DMS 273 (cell line): ENCODE data around the gene AARS2.
A peak's percentile ranks its signal among the peaks of the same experiment; 100 is the strongest.
"Not testable (repeated sequence)": the region's sequence is repeated elsewhere in the genome, so short reads cannot be mapped to it uniquely, and the experiment has no call there.

ENCODE experiments used
- DNase-seq: peaks from one replicate; lab custom pipeline; 2025; ENCODE audit not compliant: unreplicated experiment; lab: John Stamatoyannopoulos, UW

AARS2 gene

DNA sequence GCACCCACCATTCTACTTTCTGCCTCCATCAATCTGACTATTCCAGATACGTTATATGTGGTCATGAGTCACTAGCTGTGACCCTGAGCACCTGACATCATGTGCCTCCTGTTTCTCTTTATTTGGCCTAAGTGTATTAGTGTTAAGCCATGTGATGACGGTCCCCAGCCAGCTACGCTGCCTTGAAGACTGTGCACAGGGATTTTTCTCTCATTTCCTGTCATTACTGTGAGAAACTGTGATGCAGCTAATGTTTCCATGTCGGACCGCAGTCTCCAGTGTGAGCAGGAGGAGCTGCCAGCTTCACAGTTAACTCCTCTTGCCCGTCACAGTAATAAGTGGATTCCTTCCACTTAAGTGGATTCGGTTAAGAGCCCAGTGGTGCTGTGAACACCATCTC lies 19.4 kb upstream of the AARS2 start:
- DNase-seq: no peak

DNA sequence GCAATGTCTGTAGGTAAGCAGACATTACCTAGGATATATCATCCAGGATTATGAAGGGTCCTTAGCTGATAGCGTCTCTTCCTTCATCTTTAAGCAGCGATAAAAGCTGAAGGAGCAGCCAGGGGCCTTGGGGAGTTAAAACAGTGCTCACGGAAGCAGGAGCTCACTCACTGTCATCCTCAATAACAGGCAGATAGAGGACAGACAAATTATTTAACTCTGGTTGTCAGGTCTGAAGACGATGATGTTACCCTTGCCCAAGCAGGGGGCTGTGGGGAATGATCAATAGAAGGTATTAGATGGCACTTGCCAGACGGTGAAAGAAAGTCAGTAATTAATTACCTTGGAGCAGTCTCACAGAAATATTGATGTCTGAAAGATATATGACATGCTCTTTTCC lies 16.7 kb upstream of the AARS2 start:
- DNase-seq: no peak

DNA sequence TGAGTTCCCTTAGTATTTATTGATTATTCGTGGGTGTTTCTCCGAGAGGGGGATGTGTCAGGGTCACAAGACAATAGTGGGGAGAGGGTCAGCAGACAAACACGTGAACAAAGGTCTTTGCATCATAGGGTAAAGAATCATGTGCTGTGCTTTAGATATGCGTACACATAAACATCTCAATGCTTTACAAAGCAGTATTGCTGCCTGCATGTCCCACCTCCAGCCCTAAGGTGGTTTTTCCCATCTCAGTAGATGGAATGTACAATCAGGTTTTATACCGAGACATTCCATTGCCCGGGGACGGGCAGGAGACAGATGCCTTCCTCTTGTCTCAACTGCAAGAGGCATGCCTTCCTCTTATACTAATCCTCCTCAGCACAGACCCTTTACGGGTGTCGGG lies 15.1 kb upstream of the AARS2 start:
- DNase-seq: not testable (repeated sequence)

DNA sequence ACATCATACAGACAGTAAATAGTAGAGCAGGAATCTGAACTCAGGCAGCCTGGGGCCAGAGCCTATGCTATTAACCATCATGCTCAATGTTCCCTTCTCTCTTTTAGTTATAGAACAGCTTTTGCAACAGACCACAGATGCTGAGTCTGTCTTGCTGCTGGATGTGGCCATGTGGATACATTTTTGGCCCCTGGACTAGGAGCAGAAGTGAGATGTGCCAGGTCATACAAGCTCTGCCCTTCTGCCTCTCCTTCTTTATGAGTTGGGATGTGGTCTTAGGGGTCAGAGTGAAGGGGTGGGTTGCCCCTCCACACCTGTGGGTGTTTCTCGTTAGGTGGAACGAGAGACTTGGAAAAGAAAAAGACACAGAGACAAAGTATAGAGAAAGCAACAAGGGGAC lies 14.6 kb upstream of the AARS2 start:
- DNase-seq: no peak

DNA sequence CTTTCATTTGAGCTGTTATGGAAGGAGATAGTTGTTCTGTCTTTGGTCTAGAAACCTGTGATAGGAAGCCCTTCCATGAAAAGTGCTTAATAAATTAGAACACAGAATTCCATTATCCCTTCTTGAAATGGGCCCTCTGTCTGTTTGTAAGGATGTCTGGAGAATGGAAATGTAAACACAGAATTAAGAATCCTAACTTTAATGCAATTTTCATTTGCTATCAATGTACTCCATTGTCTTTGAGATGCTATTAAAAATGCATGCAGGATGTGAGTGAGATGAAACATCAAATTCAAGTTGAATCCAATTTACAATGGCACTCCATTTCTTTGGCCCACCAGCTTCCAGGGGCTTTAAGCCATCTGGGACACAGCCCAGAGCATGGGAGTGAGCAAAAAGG lies 13.9 kb upstream of the AARS2 start:
- no peak for DNase-seq

DNA sequence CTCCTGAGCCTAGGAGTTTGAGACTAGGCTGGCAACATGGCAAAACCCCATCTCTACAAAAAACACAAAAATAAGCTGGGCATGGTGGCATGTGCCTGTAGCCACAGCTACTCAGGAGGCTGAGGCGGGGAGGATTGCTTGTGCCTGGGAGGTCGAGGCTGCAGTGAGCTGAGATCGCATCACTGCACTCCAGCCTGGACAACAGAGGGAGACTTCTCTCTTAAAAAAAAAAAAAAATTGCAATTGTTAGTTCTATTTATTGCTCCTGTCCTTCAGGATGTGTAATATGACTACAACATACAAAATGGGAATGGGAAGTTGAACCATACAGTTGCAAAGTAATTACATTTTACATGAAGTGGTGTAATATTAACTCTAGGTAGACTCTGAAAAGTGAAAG lies 8.1 kb upstream of the AARS2 start:
- no peak for DNase-seq

DNA sequence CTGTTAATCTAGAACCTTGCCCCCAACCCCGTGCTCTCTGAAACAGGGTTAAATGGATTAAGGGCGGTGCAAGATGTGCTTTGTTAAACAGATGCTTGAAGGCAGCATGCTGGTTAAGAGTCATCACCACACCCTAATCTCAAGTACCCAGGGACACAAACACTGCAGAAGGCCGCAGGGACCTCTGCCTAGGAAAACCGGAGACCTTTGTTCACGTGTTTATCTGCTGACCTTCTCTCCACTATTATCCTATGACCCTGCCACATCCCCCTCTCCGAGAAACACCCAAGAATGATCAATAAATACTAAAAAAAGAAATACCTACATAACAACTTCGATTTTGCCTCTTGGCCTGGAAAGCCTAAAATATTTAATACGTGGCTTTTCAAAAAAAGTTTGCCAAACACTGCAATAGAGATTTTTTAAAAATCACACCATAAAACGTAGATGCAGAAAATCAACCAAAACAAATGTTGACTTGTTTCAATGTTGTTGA lies 4.0 kb upstream of the AARS2 start:
- DNase-seq: not testable (repeated sequence)

DNA sequence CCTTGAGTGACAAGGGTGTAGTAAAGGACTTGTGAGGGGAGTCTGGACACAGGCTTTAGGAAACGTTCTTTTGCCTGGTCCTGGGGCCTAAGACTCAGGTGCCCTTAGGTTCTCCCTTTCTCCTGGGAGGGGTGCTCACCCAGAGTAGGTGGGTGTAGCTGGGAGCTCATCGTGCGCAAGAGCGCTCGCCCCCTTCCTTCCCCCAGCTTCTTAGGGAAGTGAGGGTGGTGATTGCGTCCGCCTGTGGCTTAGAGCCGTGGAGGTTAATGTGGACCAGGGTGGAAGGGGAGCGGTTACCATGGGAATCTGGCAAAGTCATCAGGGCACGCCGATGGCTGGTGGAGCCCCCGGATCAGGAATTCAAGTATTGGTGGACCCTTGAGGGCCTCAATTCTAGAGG lies 3.3 kb upstream of the AARS2 start:
- DNase-seq: no peak

DNA sequence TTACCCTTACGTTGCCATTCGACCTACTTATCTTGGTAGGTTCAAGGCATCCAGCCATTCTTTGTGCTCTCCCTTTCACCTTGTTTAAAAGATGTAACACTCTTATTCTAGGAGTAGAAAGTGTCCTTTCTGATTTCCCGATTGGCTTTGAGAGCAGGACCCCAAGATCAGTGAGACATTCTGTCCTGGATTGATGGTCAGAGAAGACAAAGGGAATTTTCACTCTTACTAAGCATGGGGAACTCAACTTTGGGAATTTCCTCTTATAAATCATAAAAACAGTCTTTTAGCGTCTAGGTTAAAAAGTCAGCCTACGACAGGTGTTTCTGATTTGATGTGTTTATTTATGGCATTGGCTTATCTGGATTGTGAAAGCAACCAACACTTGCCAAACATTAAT lies 2.8 kb upstream of the AARS2 start:
- DNase-seq: no peak

DNA sequence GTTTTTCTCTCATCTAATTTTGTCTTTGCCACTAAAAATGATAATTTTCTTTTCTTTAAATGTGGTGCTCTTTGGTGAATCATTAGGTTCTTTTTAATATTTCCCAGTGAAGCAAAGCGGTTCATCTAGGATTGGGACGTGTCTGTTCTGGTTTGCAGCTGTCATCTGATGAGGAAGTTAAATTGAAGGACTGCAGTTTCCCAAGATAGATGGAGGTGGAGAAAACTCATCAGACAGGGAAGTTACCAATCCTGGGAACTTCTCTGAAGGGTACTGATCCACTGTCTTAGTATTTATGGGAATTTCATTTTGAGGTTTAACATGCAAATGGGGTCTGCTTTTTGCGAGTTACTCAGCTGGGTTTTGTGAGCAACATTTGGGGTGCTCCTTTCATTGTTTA lies 2.4 kb upstream of the AARS2 start:
- no peak for DNase-seq

DNA sequence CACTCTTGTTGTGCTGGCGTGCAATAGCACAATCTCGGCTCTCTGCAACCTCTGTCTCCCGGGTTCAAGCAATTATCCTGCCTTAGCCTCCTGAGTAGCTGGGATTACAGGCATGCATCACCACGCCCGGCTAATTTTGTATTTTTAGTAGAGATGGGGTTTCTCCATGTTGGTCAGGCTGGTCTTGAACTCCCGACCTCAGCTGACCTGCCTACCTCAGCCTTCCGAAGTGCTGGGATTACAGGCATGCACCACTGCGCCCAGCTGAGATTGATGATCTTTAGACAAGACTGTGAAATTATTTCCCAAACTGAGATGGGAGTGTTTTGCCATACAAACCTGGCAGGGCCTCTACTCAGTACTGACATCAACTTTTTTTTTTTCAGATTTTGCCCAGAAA lies 1.5 kb upstream of the AARS2 start:
- DNase-seq: not testable (repeated sequence)

DNA sequence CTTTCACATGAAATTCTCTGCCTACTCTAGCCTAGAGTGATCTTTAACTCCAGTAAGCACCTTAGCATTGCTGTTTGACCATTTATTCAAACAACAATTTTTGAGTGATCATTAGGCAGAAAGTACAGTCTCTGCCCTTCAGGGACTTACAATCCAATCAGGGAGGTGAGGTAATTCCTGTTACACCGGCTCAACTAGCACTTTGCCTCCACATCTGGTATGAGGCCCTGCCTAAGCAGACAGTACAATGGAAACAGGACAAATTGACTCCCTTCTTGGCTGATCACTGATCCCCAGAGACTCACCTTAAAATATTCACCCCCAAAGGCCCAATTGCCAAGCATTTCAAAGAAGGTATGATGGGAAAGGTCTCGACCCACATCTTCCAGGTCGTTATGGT lies 1.4 kb downstream of the AARS2 start:
- no peak for DNase-seq

DNA sequence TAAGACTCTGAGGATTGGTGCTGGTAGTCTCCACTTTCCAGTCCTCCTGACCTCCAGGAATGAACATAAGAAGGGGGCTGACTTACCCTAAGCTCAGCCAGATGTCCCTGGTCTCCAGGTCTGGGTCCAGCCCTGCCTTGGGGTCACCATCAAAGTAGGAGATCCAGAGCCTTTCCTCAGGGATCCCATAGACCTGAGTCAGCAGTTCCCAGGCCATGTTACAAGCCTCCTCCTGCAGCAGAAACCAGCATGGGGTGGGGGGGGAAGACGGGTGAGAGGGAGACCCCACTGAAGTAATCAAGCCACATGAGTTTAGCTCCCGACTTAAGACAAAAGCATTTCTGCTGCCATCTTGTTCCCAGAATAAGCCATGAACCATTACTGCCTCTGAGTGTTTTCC lies 1.8 kb downstream of the AARS2 start:
- no peak for DNase-seq

DNA sequence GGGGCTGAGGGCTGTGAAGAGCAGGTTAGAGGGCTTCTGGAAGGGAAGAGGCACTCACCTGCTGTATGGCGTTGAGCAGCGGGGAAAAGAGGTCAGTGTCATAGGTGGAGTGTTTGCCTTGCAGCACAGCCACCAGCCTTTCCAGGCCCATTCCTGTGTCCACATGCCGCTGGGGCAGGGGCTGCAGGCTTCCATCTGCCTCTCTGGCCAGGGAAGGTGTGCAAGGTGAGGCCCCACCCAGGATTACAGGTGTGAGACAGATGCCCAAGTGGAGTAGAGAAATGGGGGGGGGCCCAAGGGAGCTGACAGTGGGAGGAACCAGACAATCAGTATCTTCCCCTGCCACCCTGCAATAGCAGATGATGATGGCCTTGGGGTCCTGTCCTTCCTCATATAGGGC lies 2.9 kb downstream of the AARS2 start:
- DNase-seq: no peak

DNA sequence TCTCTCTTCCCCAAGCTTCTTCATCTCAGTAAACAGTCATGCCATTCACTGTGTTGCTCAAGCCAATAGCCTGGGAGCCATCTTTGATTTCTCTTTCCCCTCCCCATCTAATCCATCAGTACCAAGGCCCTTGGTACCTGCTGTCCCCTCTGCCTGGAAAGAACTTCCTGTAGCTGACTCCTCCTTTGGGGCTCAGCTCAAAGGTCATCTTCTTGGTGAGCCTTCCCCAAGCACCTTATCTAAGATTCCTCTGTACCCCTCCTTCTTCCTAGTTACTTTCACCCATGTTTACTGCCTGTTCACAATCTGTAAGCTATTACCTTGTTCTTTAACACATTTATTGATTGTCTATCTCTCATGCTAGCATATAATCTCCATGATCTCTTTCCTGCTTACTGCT lies 3.5 kb downstream of the AARS2 start:
- DNase-seq: no peak

DNA sequence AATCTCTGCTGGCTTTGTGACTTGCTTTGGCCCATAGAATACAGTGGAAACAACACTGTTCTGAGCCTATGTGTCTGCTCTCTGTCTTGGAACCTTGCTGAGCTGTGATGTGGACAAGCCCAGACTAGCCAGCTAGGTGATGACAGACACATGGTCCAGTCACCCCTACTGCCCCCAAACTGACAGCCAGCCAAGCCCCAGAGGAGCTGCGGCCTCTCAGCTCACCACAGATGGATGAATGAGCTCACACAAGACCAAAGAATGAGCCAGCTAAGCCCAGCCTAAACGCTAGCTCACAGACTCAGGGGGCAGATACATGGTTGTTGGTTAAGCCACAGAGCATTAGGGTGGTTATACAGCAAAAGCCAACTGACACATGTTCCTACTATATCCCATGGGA lies 4.1 kb downstream of the AARS2 start:
- DNase-seq: no peak

DNA sequence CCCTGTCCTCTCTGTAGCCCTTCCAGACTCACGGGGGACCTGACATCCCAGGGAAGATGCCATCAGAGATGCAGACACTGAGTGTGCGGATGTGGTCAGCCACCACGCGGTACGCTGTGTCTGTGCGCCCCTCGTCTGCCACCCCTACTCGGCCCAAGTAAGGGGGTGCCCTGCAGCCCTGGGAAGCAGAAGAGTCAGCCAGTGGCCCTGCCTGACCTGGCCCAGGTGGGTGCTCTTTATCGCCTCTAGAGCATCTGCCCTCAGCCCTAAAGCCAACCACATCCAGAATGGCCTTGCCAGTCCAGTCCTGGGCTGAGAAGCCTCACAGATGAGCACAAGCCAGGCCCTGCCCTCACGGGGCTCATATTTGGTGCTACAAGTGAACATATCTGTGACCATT lies 5.9 kb downstream of the AARS2 start:
- no peak for DNase-seq

DNA sequence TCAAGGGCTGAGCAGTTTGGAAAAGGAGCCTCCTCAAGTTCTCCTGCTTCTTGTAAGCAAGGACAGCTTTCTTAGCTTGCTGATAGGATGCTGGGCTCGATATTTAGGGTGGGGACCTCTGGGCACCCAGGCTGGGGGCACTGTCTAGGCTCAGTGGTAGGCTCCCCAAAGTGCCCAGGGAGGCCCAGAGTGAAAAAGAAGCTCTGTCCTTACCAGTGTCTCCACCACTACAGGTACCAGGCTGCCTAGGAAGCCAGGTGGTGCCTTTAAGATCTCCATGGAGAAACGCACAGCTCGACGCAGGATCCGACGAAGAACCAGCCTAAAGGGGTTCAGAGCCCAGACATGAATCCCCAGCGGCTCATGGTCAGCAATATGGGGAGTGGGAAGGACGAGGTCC lies 6.4 kb downstream of the AARS2 start:
- no peak for DNase-seq

DNA sequence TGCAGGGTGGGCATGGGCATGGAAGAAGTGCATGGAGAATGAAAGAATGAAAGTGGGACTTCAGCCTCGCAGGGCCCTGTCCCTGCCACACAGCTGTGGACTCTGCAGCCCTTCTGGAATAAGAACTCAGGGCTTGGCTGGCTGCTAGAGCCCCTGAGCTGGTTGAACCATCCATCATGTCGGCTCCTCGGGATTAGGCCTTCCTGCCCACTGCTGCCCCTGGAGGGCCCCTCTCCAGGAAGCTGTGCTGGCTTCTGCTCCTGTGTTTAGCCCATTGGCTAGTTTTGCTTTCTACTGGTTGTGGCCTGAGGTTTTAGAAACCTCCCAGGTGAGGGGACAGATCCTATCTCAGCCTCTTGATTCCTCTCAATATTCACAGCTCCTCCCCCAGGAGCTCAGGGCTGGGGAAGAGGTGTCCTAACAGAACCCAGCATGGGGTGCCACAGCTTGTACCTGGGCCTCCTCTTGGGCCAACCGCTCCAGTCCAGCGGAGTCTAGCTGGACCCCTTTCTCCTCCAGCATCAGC lies 7.9 kb downstream of the AARS2 start:
- DNase-seq: no peak

DNA sequence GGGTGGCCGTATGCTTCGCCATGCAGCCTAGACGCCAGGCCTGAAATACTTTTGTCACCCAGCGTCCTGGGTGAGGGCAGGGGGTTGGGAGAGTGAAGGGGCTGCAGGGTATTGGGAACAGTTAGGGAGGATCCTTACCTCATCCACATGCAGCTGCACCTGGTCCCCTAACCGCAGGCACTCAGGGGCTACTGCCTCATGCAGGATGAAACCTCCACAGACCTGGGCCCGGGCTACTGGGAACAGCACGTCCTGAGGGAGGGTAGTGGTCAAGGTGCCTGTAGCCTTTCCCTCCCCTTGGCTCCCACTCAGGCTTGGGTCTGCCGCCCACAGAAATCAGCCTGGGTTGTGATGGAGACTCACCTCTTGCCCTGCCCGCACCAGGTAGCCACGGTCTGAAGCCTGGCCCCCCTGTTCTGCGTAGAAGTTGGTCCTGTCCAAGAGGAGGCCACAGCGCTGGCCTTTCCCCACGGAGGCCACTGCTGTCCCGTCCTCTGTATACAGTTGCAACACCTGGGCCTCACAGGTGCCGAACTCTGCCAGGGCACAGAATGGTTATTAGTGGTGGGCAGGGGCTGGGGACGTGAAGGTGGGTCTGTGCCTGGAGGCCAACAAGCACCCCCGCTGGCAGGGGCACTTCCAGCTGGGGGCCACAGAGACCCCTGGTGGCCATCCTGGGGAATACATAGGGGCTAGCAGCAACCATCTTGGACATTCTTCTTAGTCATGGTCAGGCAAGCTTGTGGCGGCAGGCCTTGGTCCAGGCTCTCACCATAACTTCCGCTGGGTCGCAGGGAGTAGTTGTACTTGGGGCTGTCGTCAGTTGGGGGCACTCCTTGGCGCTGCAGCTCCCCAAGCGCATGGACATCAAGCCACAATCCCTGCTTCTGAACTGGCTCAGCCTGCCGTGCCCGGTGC lies 8.6 kb downstream of the AARS2 start:
- peak; percentile 52 for DNase-seq

DNA sequence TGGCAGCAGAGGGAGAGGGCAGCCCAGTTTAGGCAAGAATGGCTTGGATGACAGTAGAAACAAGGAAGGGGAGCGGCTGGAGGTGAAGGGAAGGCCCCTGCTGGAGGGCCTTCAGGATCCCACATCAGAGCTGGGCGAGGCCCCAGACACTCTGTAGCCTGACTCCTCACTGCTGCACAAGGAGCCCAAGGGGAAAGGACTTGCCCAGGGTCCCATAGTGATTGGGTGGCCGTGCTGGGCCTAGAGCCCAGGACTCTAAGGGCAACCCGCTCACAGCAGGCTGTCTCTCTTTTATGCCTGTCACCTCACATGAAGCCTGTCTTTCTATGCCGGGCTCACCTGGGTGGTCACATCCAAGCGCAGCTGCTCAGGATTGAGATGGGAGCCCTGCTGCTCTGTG lies 9.3 kb downstream of the AARS2 start:
- no peak for DNase-seq

DNA sequence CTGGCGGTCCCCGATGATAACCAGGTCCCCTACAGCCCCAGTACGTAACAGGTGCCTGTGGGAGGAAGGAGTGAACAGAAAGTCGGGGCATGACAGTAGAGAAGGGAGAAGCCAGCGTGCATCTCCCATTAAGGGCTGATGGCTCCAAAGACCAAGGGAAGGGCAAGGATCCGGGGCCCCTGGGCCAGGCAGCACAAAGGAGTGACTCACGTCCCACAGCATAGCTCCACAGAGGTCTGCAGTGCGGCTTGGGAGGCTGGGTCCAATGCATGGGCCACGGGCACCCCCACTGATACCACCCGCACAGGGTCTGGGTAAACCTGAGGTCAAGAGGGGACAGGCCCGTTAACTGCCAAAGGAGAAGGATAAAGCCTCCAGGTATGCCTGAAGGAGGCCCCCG lies 10.3 kb downstream of the AARS2 start:
- no peak for DNase-seq
